ENCODE data around the gene NR4A1.

- TF ChIP-seq ETS2 (tag; IDR thresholded peaks at IDR 0.05; ENCODE audit: borderline replicate concordance, poor library complexity, severe bottlenecking) (no peak), HINFP (tag; conservative IDR thresholded peaks at IDR 0.05; ENCODE audit: low read depth) (no peak), E2F1 (CRISPR knock-in tag; IDR thresholded peaks at IDR 0.05) (no peak), ZC3H11A (IDR thresholded peaks at IDR 0.05; ENCODE audit: low read depth, low read length) (no peak), AFF1 (IDR thresholded peaks at IDR 0.05; ENCODE audit: low read depth in 1 of 2, partially characterized antibody in 2 of 2) (no peak), FOSL1 (tag; conservative IDR thresholded peaks at IDR 0.05) (no peak), BCL6 (CRISPR knock-in tag; IDR thresholded peaks at IDR 0.05) (no peak), NR2C1 (IDR thresholded peaks at IDR 0.05) (no peak), NR2C1 (tag; IDR thresholded peaks at IDR 0.05) (no peak), CTCF (IDR thresholded peaks at IDR 0.05 in 2 of 3, conservative IDR thresholded peaks at IDR 0.05 in 1 of 3; ENCODE audit: insufficient read depth in 2 of 3, low read depth in 1 of 3, low read length in 3 of 3) (no peak), KDM1A (IDR thresholded peaks at IDR 0.05) (no peak)
Observed at GRCh38 chr12:52035926-52036325, 15.3 kb upstream of the NR4A1 start.

Data from K562 (cell line).